HG03575 (cell line): Measurements from ENCODE around the gene CDK6.
"Not testable (repeated sequence)": the region's sequence is repeated elsewhere in the genome, so short reads cannot be mapped to it uniquely, and the experiment has no call there.

Source experiments
- ATAC-seq: cut with Tn5 transposase; IDR thresholded peaks from one replicate; pipeline ENCODE4 v1.9.1; 2021; ENCODE audit not compliant: unreplicated experiment, insufficient number of reproducible peaks, low FRiP score; ENCODE audit errors: extremely low read depth

Gene CDK6

GRCh38 chr7:92749832-92750446, 86.4 kb downstream of the CDK6 start:
- no peak for ATAC-seq

- no peak for ATAC-seq
These were observed 87.0 kb downstream of the CDK6 start for GRCh38 chr7:92749327-92749755.

- ATAC-seq: no peak
These were observed 87.9 kb downstream of the CDK6 start for GRCh38 chr7:92748495-92748894.

GRCh38 chr7:92747041-92747835, 89.1 kb downstream of the CDK6 start:
- ATAC-seq: no peak

- ATAC-seq: no peak
These were observed 91.1 kb downstream of the CDK6 start for GRCh38 chr7:92745241-92745640.

GRCh38 chr7:92744180-92744579, 92.2 kb downstream of the CDK6 start:
- not testable (repeated sequence) for ATAC-seq

GRCh38 chr7:92742186-92742585, 94.2 kb downstream of the CDK6 start:
- no peak for ATAC-seq

GRCh38 chr7:92740700-92741126, 95.7 kb downstream of the CDK6 start:
- no peak for ATAC-seq

GRCh38 chr7:92740134-92740533, 96.2 kb downstream of the CDK6 start:
- no peak for ATAC-seq

- no peak for ATAC-seq
These were observed 97.3 kb downstream of the CDK6 start for GRCh38 chr7:92739091-92739490.

- peak; percentile 92 for ATAC-seq
These were observed 98.7 kb downstream of the CDK6 start for GRCh38 chr7:92737706-92738105.

- ATAC-seq: no peak
These were observed 99.5 kb downstream of the CDK6 start for GRCh38 chr7:92736870-92737269.

GRCh38 chr7:92735707-92736106, 100.7 kb downstream of the CDK6 start:
- no peak for ATAC-seq

GRCh38 chr7:92732316-92733036, 103.9 kb downstream of the CDK6 start:
- ATAC-seq: no peak

- ATAC-seq: no peak
These were observed 104.9 kb downstream of the CDK6 start for GRCh38 chr7:92731335-92732063.

GRCh38 chr7:92730808-92731207, 105.6 kb downstream of the CDK6 start:
- ATAC-seq: no peak

- ATAC-seq: no peak
These were observed 106.6 kb downstream of the CDK6 start for GRCh38 chr7:92729751-92730150.

- no peak for ATAC-seq
These were observed 107.2 kb downstream of the CDK6 start for GRCh38 chr7:92729172-92729571.

GRCh38 chr7:92727755-92728154, 108.6 kb downstream of the CDK6 start:
- ATAC-seq: no peak
